ENCODE results near the gene TUBB8.
A peak's percentile ranks its signal among the peaks of the same experiment; 100 is the strongest.
"Not testable (repeated sequence)": the region's sequence is repeated elsewhere in the genome, so short reads cannot be mapped to it uniquely, and the experiment has no call there.

Gene TUBB8

DNA sequence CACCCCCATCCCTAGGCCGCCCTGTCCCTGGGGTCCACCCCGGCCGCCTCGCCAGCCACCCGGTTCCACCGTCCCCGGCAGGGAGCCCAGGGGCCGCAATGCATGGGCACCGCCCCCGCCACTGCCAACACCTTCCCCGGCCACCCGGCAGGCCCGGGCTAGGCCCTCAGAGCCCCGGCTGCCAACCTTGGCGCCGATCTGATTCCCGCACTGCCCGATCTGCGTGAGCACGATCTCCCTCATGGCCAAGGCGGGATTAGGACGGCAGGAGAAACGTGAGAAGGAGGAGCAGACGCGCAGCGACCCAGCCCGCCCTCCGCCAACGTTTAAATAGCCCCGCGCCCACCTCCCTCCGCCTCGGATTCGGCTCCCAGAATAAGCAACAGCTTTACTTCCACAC is at the start of gene TUBB8:
Gene TUBB8 (minus strand): TSS at position 301 of the 400 bp plus-strand sequence. CDS start 58 bp downstream, at position 243.
- DNase-seq, result no peak

DNA sequence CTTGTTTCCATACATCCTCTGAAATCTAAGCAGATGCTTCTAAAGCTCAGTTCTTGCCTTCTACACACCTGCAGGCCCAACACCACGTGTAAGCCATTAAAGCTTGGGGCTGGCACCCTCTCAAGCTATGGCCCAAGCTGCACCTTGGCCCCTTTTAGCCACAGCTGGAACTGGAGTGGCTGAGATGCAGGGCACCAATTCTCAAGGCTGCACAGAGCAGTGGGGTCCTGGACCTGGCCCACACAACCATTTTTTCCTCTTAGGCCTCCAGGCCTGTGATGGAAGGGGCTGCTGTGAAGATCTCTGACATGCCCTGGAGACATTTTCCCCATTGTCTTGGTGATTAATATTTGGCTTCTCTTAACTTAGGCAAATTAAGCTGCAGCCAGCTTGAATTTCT is 47.4 kb upstream of the TUBB8 start:
- DNase-seq, result no peak

DNA sequence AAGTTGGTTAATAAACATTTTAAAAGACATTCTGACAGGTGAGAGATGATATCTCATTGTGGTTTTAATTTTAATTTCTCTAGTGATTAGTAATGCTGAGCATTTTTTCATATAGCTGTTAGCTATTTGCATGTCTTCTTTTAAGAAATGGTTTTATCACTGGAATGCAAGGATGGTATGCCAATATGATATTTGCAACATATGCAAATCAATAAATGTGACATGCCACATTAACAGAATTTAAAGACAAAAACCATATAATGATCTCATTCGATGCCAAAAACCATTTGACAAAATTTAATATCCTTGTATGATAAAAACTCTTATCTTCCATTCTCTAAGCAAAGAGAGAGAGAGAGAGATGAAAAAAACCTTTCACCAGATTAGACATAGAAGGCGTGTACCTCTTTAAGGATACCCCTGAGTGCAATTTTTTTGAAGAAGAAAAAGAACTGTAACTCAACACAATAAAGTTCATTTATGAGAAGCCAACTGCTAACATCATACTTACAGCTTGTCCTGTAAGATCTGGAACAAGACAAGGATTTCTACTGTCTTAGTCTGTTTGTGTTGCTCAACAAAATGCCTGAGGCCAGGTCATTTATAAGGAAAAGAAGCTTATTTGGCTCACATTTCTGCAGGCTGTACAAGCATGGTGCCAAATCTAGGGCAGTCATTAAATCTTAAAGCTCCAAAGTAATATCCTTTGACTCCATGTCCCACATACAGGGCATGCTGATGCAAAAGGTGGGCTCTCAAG is 46.4 kb upstream of the TUBB8 start:
- DNase-seq, result no peak

DNA sequence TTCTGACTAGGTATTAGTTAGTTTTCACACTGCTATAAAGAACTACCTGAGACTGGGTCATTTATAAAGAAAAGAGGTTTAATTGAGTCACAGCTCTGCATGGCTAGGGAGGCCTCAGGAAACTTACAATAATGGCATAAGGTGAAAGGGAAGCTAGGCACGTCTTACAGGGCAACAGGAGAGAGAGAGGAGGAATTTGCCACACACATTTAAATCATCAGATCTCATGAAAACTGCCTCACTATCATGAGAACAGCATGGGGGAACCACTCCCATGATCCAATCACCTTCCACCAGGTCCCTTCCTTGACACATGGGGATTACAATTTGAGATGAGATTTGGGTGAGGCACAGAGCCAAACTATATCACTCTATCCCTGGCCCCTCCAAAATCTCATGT is 45.5 kb upstream of the TUBB8 start:
- DNase-seq, result no peak

DNA sequence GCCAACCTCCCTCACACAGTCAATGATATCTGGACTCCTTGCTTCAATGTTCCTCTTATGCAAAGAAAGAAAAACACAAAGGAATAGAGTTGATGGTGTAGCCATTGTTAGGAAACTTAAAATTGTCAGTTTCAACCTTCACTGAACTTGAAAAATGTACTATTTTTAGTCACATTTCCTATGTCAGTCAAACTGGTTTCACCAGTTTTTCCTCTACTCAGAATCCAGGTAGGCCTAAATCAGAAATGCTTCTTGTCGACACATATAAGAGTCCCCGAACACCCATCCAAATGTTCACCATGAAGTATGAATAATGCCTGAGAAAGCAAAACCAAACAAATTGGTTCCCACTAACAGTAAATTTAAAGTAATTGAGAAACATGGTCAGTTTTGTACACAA is 43.8 kb upstream of the TUBB8 start:
- DNase-seq, result no peak

DNA sequence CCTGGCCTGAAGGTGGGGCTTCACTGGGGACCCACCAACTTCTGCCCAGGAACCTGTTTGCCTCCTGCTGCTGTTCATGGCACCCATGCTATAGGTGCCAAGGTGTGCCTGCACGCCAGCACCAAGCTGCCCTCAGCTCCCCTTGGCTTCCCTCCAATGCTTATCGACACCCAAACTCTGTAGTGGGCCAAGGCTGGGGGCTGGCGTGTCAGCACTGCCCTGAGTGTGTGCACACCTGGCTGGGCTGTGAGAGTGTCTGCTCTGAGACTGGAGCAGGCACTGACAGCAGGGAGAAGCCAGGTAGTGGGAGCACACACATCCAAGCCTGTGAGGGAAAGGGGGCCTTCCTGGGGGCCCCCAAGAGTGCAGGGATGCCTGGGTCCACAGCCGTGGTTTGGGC is 43.1 kb upstream of the TUBB8 start:
- no peak for DNase-seq

DNA sequence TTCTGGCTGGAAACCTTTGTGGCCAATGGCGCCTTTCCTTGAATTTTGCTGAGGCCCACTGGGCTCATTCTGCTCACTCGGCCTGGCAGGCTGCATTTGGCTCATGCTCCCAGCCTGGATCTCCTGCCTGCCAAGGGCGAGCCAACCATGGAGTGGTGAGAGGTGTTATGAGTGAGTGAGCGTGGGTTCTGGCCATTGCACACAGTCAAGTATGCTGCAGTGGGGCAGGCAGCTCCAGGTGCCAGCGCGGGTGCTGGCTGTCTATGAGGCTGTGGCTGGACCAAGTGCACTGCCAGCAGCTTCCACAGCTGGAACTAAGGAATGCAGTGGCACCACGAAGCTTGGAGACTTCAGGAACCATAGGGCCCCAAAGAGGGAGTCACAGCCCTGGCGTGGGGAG is 42.2 kb upstream of the TUBB8 start:
- no peak for DNase-seq

DNA sequence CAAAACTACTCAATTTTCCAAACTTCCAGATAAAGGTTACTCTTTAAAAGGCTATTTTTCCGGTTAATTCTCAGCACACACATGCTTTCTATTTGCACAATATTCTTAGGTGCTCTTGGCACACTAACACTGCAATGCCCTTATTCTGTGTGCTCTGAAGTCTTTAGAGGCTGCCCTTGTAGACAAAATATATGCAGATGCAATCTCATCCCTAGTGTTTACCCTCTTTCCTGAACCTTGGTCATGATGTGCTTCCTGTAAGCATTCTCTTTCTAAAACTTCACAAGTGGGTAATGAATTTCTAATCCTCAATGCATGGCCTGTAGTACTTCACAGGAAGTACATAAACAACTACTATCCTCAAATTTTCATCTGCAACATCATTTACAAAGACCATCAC is 41.1 kb upstream of the TUBB8 start:
- no peak for DNase-seq

DNA sequence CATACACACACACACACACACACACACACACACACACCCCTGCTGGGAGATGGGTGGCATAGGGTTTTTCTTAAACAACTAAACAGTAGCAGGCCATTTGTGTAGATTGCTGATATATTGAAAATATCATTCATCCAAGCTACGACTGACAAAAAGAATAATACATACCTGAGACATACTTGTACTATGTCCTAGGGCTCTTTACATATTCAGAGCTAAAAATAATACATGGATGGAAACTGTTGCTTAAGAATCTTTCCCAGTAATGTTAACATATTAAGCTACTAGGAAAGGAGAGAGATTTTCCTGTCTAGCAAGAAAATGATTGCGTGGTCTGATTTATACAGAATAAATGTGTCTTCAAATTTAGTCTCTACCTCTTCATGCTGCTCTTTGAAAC is 40.2 kb upstream of the TUBB8 start:
- no peak for DNase-seq

DNA sequence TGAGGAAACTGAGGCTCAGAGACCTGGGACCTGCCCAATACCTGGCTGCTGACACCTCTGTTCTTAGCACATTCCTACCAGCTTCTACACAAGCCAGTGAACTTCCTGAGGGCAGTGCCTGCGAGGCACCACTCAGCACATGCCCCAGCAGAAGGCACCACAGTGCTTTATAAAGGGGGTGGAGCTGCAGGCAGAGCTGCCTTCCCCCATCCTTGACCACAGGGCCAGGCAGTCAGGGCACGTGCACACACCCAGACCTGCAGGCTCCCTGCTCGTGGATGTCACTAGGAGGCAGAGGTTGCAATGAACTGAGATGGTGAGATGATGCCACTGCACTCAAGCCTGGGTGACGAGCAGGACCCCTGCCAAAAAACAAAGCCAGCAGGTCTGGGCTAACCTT is 39.2 kb upstream of the TUBB8 start:
- DNase-seq, result no peak

DNA sequence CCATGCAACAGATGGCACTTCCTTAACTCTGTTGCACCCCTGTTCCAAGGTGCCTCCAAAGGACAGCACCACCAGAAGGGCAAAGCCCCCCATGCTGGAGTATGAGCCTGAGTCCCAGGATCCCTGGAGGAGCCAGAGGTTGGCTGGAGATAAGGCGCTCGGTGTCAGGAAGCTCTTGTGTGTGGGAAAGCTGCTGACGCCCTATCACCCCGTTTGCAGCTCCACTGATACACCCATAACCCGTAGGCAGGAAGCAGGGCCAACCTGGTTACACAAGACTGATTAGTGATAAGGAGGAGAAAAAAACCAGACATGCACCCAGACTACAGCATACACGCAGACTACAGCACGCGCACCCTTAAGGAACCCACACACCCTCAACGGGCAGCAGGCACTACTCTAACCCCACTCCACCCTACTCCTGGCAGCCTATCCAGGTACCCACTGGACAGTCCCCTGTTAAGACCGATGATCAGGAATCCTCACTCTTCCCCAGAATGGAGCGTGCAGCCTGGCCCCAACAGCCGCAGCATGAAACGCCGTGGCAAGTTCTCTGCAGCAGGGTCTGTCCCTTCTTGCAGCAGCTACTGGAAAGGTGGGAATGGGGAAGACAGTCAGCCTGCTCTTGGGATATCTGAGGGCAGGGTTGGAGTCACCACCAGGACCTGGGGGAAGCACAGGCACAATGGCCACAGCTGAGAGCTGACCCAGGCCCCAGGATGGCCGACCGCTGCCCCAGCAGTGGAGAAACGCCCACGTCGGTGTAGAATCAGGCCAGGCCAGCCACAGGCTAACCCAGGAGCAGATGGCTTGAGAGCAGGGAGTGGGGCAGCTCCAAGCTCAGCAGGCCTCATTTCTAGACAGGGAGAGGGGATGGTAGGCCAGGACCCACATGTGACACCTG is 38.3 kb upstream of the TUBB8 start:
- no peak for DNase-seq

DNA sequence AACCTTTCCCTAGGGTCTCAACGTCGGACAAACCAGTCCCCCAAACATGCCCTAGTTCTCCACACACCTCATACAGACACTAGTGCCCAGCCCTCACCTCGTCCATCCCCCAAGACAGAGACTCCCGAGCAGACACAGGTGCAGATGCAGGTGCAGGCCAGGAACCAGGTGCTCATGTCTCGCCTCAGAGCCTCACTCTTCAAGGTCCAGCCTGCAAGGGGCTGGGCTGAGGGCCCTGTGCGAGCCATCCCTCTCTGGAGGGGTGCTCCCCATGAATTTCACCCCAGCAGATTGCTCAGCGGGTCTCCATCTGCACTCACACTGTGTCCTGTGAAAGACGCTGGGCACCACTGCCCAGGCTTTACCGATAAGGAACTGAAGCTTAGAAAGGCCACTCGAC is 36.9 kb upstream of the TUBB8 start:
- no peak for DNase-seq

DNA sequence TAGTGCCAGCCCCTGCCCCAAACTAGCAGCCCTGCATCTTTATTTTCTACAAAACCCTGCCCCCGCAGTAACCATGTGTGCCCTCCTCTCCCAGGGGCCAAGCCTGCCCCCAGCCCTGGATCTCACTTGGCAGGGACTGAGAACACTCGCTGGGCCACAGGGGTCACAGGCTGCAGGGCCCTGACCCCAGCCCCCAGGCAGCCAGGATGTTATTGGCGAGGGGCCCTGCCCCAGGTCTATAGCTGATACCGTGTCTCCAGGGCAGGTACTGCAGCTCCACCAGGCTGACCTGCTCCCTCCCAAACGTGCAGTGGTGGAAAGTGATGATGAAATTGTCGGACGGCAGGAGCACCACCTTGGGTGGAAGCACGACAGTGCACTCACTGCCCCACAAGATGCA is 35.9 kb upstream of the TUBB8 start:
- DNase-seq, result no peak

DNA sequence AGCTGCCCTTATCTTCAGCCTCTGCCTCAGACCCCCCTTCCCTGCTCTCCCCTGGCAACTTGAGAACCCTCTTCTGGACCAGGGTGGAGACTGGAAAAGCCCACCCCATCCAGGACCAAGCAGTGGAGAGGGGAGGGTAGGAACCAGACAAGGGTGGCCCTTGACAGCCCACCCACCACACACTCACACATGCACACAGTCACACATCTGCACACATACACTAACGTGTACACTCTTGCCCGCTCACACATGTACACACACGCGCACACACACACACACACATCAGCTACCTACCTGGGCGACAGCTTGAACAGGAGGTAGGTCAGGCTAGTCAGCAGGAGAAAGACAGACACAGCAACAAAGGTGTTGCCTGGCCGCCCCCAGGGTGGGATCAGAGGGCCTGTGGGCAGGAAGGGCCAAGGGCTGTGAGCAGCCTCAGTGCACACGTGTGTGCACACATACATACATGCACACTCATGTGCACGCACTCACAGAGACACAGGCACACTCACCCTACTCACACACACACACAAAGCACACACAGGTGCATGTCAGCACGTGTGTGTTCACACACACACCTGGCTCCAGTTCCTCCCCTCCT is 34.9 kb upstream of the TUBB8 start:
- DNase-seq, result no peak

DNA sequence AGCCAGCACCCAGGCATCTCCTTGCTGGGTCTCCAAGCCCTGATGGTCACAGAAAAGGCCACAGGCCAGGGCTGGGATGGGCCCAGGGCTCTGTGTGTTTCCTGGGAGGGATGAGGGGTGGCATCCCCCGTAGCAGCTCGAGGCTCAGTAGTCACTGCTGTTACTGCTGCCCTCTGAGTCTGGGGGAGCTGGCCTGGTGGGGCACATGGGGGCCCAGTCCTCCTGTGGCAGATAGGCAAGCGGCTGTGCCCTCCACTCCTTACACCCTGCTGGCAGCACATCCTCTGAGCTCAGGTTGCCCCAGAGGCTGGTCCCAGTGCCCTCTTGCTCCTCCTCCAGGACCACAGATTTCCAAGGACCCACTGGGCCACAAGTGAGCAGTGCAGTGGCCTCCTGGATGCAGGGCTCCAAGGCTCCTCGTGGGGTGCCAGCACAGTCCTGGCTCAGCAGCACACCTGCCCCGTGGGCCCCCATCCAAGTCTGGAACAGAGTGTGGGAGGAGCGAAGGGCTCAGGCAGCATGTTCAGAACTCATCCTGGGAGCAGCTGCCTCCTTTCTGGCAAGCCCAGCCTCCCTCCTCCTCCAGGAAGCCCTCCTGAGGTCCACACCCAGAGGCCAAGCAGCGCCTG is 31.5 kb upstream of the TUBB8 start:
- DNase-seq, result no peak

DNA sequence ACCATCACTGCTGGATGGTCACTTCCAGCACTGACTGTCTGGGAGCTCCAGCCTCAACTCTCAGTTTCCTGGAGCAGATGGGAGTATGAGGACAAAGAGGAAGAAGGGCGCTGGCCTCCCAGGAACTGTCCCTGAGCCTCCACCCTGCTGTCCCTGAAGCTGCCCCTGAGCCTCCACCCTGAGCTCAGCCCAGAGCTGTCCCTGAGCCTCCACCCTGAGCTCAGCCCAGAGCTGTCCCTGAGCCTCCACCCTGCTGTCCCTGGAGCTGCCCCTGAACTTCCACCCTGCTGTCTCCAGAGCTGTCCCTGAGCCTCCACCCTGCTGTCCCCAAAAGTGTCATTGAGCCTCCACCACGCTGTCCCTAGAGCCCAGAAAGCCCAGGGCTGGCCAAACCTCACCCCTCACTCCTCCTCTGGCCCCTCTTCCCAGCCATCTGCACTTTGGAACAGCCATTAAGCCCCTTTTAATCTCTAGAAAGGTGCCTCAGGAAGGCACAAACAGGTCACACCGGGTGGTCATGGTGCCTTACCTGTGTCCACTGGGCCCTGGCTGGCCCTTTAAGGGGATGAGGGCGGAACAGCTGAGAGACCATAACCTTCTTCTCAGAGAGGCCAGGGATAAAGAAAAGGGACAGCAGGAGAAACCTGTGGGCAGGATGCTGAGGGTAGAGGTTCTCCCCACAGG is 30.6 kb upstream of the TUBB8 start:
- DNase-seq, result no peak

DNA sequence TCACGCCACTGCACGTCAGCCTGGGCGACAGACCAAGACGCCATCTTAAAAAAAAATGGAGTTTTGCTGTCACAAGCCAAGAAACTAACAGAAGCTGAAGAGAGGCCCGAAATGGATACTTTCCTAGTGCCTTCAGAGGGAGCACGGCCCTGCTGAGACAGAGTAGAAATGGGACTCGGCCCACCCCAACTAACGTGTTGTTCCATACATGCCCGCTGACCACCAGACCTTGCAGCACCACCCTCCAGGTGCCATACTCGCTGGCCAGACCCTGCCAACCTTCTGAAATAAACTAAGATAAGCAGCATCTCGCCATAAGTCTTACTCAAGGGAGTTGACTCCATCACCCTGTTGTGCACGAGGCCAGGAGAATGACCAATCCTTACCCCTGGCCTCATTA is 29.5 kb upstream of the TUBB8 start:
- DNase-seq, result no peak

DNA sequence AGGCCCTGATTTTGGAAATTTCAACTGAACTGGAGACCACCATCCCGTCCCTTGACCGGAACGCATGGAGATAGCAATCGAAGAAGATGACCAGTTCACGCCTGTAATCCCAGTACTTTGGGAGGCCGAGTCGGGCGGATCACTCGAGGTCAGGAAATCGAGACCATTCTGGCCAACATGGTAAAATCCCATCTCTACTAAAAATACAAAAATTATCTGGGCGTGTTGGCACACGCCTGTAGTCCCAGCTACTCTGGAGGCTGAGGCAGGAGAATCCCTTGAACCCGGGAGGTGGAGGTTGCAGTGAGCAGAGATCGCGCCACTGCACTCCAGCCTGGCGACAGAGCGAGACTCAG is 25.1 kb upstream of the TUBB8 start:
- DNase-seq, result not testable (repeated sequence)

DNA sequence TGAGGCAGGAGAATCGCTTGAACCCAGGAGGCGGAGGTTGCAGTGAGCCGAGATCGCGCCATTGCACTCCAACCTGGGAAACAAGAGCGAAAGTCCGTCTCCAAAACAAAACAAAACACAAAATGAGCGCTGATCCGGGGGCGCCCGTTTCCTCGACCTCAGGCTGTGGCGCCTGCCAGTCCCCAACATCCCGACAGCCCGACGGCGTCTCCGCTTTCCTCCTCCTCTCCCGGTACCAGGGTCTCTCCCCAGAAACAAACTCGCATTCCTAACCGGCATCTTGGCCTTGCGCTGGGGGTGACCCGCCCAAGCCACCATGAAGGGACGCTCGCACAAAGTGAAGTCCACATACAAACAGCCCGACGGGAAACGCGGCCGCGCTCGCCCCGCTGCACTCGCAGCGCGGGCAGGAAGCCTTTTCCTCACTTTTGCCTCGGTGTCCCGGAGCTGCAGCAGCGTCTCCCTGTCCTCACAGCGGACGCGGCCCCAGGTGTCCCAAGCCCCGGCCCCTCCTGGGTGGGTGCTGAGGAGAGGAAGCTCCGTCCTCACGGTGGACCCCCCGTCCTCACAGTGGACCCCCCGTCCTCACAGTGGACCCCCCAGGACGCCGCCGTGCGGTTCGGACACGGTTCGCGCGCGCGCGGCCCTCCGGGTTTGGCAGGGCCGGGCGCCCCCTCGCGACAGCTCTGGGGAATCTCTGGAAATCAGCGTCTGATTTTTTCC is 24.6 kb upstream of the TUBB8 start:
- peak; percentile 65 for DNase-seq

DNA sequence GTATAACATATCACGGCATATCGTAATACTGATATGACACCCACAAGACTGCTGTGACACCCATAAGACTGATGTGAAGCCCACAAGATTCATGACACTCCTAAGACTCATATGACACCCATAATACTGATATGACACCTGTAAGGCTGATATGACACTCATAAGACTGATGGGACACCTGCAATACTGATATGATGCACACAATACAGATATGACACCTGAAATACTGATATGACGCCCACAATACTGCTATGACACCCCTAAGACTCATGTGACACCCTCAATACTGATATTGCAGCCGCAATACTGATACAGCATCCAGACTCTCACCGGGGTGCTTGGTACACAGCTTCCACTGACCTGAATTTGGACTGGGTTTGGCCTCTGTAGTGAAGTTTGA is 19.1 kb upstream of the TUBB8 start:
- not testable (repeated sequence) for DNase-seq

DNA sequence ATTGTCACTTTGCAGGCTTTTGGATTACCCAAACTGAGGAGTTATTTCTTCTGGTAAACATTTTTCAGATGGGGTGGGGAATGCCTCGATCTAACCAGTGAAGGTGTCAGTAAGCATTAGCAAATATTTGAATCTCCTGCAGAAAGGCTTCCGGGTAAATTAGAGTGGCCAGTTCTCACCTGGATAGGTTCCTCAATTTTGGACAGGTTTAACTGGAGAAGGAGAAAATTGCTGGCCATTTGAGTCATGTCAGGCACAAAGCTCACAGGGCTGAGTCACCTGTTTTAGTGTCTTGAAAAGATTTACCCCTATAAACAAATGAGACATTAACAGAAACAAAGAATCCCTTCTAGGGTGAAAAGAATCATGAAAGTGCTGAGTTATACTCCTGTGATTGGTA is 830 bp upstream of the TUBB8 start:
- not testable (repeated sequence) for DNase-seq

DNA sequence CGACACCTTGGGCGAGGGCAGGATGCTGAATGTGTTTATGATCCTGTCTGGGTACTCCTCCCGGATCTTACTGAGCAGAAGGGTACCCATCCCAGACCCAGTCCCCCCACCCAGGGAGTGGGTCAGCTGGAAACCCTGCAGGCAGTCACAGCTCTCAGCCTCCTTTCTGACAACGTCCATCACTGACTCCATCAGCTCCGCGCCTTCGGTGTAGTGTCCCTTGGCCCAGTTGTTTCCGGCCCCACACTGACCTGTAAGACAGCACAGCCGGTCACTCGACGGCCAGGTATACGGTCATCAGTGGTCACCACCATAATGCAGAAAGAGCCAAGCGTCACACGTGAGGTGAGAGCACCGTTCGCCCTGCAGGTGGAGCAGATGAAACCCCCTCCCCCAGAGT is 1.2 kb downstream of the TUBB8 start:
- not testable (repeated sequence) for DNase-seq

Data from right hindlimb (tissue), 1 donor.